GM12878 (cell line): ENCODE data around the gene PLGRKT. TPM values are rescaled to one million over a fixed set of nuclear protein-coding genes. Genes with fewer than 3 reads are reported as not detected.
A peak's percentile ranks its signal among the peaks of the same experiment; 100 is the strongest.

ENCODE experiments used
- ASH2L ChIP-seq: fragments of 300-600, 200-600 bp; sonication (generic); IDR thresholded peaks from 2 replicates; pipeline ENCODE4 v1.6.1; 2017; ENCODE audit warnings: low read depth, mild to moderate bottlenecking, borderline replicate concordance
- BCL11A ChIP-seq: IDR thresholded peaks from 2 replicates; pipeline ENCODE4 v1.6.1; 2011; ENCODE audit warnings: low read depth, low read length
- CBFB ChIP-seq: IDR thresholded peaks from 2 replicates; pipeline ENCODE4 v1.6.1; 2016; ENCODE audit warnings: antibody characterized with exemption, low read depth
- CBX5 ChIP-seq: sonication (generic); IDR thresholded peaks from 2 replicates; pipeline ENCODE4 v1.6.1; 2016; ENCODE audit warnings: low read depth, moderate library complexity, mild to moderate bottlenecking, inconsistent platforms
- MLLT1 ChIP-seq: fragments of 450-650 bp; IDR thresholded peaks from 2 replicates; pipeline ENCODE4 v1.6.1; 2016; ENCODE audit warnings: mild to moderate bottlenecking
- MXI1 ChIP-seq: fragments of 150-350 bp; IDR thresholded peaks from 2 replicates; pipeline ENCODE4 v1.6.1; 2011; ENCODE audit warnings: low read depth, mild to moderate bottlenecking, inconsistent platforms, low read length, improper control_type of control experiment
- PAX8 ChIP-seq: fragments of 450-650 bp; IDR thresholded peaks from 2 replicates; pipeline ENCODE4 v1.6.1; 2017; ENCODE audit warnings: mild to moderate bottlenecking, moderate library complexity
- POLR2A ChIP-seq: IDR thresholded peaks from 2 replicates; pipeline ENCODE4 v1.6.1; 2011; ENCODE audit warnings: low read depth, mild to moderate bottlenecking, low read length
- POLR2AphosphoS2 ChIP-seq: IDR thresholded peaks from 2 replicates; pipeline ENCODE4 v1.6.1; 2011; ENCODE audit warnings: low read depth, mild to moderate bottlenecking, low read length, improper control_type of control experiment, moderate library complexity
- RB1 ChIP-seq: fragments of 450-650 bp; formaldehyde crosslinking; IDR thresholded peaks from 2 replicates; pipeline ENCODE4 v1.6.1; 2017; ENCODE audit warnings: mild to moderate bottlenecking, borderline replicate concordance
- SIN3A ChIP-seq: IDR thresholded peaks from 2 replicates; pipeline ENCODE4 v1.6.1; 2012; ENCODE audit warnings: low read depth, low read length, improper control_type of control experiment
- SMAD1 ChIP-seq: fragments of 450-650 bp; IDR thresholded peaks from 2 replicates; pipeline ENCODE4 v1.6.1; 2018; ENCODE audit warnings: mild to moderate bottlenecking, low read depth; ENCODE audit not compliant: partially characterized antibody
- SMARCA5 ChIP-seq: fragments of 450-650 bp; IDR thresholded peaks from 2 replicates; pipeline ENCODE4 v1.6.1; 2017; ENCODE audit warnings: mild to moderate bottlenecking
- SMC3 ChIP-seq: IDR thresholded peaks from 2 replicates; pipeline ENCODE4 v1.6.1; 2011; ENCODE audit warnings: low read length, improper control_type of control experiment, borderline replicate concordance
- SUZ12 ChIP-seq: fragments of 200-600 bp; sonication (generic); IDR thresholded peaks from one replicate; pipeline ENCODE4 v1.6.1; 2018; ENCODE audit warnings: antibody characterized with exemption, mild to moderate bottlenecking; ENCODE audit not compliant: unreplicated experiment
- ZNF687 ChIP-seq: fragments of 450-650 bp; IDR thresholded peaks from 2 replicates; pipeline ENCODE4 v1.6.1; 2017; ENCODE audit warnings: mild to moderate bottlenecking, moderate library complexity
- polyA plus RNA-seq, 11 experiments: library from polyadenylated mRNA; depleted of rRNA in 4 of 11; unstranded in 6 of 11; stranded (reverse) in 5 of 11; fragments of >200 nt; fragmentation: Nextera tagmentation in 4 of 11; fragmentation: Illumina TruSeq in 1 of 11; extraction: Ambion mirVana in 4 of 11; extraction: Trizol in 1 of 11; gene quantifications; 1 replicate in 1 of 11; 2 replicates in 10 of 11; pipeline versions ENCODE4 v1.2.1 to v1.2.3, GENCODE V29; 2011 to 2016; ENCODE audit warnings: inconsistent platforms in 2 of 11, missing spikeins in 2 of 11, low read depth in 1 of 11
- total RNA-seq, 4 experiments: library from RNA; depleted of rRNA in 3 of 4; stranded (reverse); fragments of >200 nt in 3 of 4; fragmentation: Illumina TruSeq in 1 of 4; extraction: Trizol in 1 of 4; gene quantifications; 2 replicates each; pipeline versions ENCODE4 v1.2.1 to v1.2.3, GENCODE V29; 2013 to 2021
- TF ChIP-seq, protein P1 (sequence below): IDR thresholded peaks from 2 replicates; pipeline ENCODE4 v1.6.1; 2012; ENCODE audit warnings: low read depth, low read length, improper control_type of control experiment

PLGRKT gene
- total and polyA plus RNA-seq, 10 of the 15 experiments (the other 5 are each of a cell fraction or from before 2014, with no cell fraction given): 25.2 to 72.3 (median 38.4) TPM

DNA sequence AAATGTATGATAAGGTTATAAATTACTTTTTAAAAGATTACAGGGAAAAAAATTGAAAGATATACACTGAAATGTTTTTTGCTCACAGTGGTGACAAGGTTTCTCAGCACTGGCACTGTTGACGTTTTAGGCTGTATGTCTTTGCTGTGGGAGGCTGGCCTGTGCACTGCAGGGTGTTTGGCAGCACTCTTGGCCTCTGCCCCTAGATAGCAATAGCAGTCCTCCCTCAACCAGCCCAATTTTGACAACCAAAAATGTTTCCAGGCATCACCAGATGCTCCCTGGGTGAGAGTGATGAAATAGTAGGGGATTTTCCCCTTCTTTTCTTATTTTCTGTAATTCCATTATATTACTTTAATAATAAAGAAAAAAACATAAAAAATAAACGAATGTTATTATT is 15.9 kb upstream of the PLGRKT start (continued):
- no peak for TF ChIP-seq SUZ12
- TF ChIP-seq SMAD1: peak; percentile 30
- no peak for TF ChIP-seq RB1
- TF ChIP-seq SMARCA5: no peak
- 0 out of 2 replicates have a peak, but pooled peaks have one; percentile 49 for TF ChIP-seq MXI1
- peak; percentile 88; the same call in 1 of the 2 replicates for TF ChIP-seq MLLT1
- no peak for TF ChIP-seq CBFB
- TF ChIP-seq, protein P1, sequence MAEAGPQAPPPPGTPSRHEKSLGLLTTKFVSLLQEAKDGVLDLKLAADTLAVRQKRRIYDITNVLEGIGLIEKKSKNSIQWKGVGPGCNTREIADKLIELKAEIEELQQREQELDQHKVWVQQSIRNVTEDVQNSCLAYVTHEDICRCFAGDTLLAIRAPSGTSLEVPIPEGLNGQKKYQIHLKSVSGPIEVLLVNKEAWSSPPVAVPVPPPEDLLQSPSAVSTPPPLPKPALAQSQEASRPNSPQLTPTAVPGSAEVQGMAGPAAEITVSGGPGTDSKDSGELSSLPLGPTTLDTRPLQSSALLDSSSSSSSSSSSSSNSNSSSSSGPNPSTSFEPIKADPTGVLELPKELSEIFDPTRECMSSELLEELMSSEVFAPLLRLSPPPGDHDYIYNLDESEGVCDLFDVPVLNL: no peak
- peak; percentile 51; the same call in 1 of the 2 replicates for TF ChIP-seq POLR2A
- peak; percentile 15; the same call in 1 of the 2 replicates for TF ChIP-seq SMC3
- TF ChIP-seq BCL11A: no peak
- TF ChIP-seq POLR2AphosphoS2: peak; percentile 65; the same call in 1 of the 2 replicates
- no peak for TF ChIP-seq SIN3A
- TF ChIP-seq CBX5: no peak
- TF ChIP-seq ASH2L: no peak
- peak; percentile 78 for TF ChIP-seq ZNF687
- TF ChIP-seq PAX8: 0 out of 2 replicates have a peak, but pooled peaks have one; percentile 10
